Measurements from ENCODE around the gene L1CAM. TPM values are rescaled to one million over a fixed set of nuclear protein-coding genes. Genes with fewer than 3 reads are reported as not detected.

L1CAM gene
- total RNA-seq, 1 donor from 2014 or later: 0.49 TPM

GRCh38 chrX:153871451-153871850 lies 14.5 kb downstream of the L1CAM start:
- H2AFZ ChIP-seq (replicated peaks): no peak overlapping the region
- H3K4me1 ChIP-seq: peaks cover 7% of the 10 kb centered on the region
- peaks cover 5% of the 10 kb centered on the region for H3F3A ChIP-seq (ENCODE audit: low read depth)
- no peaks in the 10 kb centered on the region for H3K79me2 ChIP-seq (ENCODE audit: low read depth)
- no peak overlapping the region for H3K9ac ChIP-seq
- H3K36me3 ChIP-seq: no peaks in the 10 kb centered on the region
- H3K4me3 ChIP-seq: no peak overlapping the region
- Mint-ChIP-seq H3K9me3 (peaks cover 25% of the 10 kb centered on the region), H3K27ac (no peak overlapping the region), H3K36me3 (no peaks in the 10 kb centered on the region), H3K27me3 (ENCODE audit: insufficient read depth, low read depth) (peaks cover 20% of the 10 kb centered on the region), H3K4me1 (peaks cover 43% of the 10 kb centered on the region), H3K4me3 (no peak overlapping the region)
- no peak overlapping the region for H3K4me2 ChIP-seq
- no peaks in the 10 kb centered on the region for H3K27me3 ChIP-seq
- TF ChIP-seq EZH2 (IDR thresholded peaks at IDR 0.05): no peak
- TF ChIP-seq EZH2phosphoT487 (IDR thresholded peaks at IDR 0.05): no peak
- TF ChIP-seq CTCF (IDR thresholded peaks at IDR 0.05): no peak
- DNase-seq (ENCODE audit: low spot score): peak; percentile 63
- H3K9me3 ChIP-seq (ENCODE audit: low read depth): no peaks in the 10 kb centered on the region
- H3K27ac ChIP-seq: no peak overlapping the region
- H4K20me1 ChIP-seq (ENCODE audit: low read depth): peaks cover 19% of the 10 kb centered on the region

- H3K27ac ChIP-seq: no peak overlapping the region
- H3K79me2 ChIP-seq (ENCODE audit: low read depth): no peaks in the 10 kb centered on the region
- Mint-ChIP-seq H3K9me3 (peaks cover 22% of the 10 kb centered on the region), H3K27me3 (ENCODE audit: insufficient read depth, low read depth) (peaks cover 16% of the 10 kb centered on the region), H3K36me3 (peaks cover under 1% of the 10 kb centered on the region), H3K4me3 (no peak overlapping the region), H3K4me1 (peaks cover 38% of the 10 kb centered on the region), H3K27ac (no peak overlapping the region)
- no peak for DNase-seq (ENCODE audit: low spot score)
- no peak for TF ChIP-seq EZH2 (IDR thresholded peaks at IDR 0.05)
- TF ChIP-seq EZH2phosphoT487 (IDR thresholded peaks at IDR 0.05): no peak
- TF ChIP-seq CTCF (IDR thresholded peaks at IDR 0.05): no peak
- H3K9me3 ChIP-seq (ENCODE audit: low read depth): no peaks in the 10 kb centered on the region
- peaks cover 7% of the 10 kb centered on the region for H3K4me1 ChIP-seq
- H3K36me3 ChIP-seq: no peaks in the 10 kb centered on the region
- H4K20me1 ChIP-seq (ENCODE audit: low read depth): peaks cover 19% of the 10 kb centered on the region
- no peak overlapping the region for H2AFZ ChIP-seq (replicated peaks)
- H3K4me2 ChIP-seq: no peak overlapping the region
- no peak overlapping the region for H3K9ac ChIP-seq
- no peaks in the 10 kb centered on the region for H3K27me3 ChIP-seq
- H3K4me3 ChIP-seq: no peak overlapping the region
- H3F3A ChIP-seq (ENCODE audit: low read depth): peaks cover 5% of the 10 kb centered on the region
These were observed 15.1 kb downstream of the L1CAM start for GRCh38 chrX:153870791-153871360.

GRCh38 chrX:153870288-153870690 lies 15.7 kb downstream of the L1CAM start:
- DNase-seq (ENCODE audit: low spot score): no peak
- H3K9me3 Mint-ChIP-seq: peaks cover 28% of the 10 kb centered on the region

More at GRCh38 chrX:153870288-153870690, 15.7 kb downstream of the L1CAM start:
- no peak overlapping the region for H3K4me2 ChIP-seq
- H3K27me3 Mint-ChIP-seq (ENCODE audit: insufficient read depth, low read depth): peaks cover 16% of the 10 kb centered on the region
- H2AFZ ChIP-seq (replicated peaks): no peak overlapping the region
- H3K9ac ChIP-seq: no peak overlapping the region
- no peak overlapping the region for H3K27ac ChIP-seq
- H3K4me3 Mint-ChIP-seq: no peak overlapping the region
- H3K4me1 Mint-ChIP-seq: peaks cover 38% of the 10 kb centered on the region
- peaks cover 19% of the 10 kb centered on the region for H4K20me1 ChIP-seq (ENCODE audit: low read depth)
- H3K27me3 ChIP-seq: no peaks in the 10 kb centered on the region
- H3K9me3 ChIP-seq (ENCODE audit: low read depth): no peaks in the 10 kb centered on the region
- peaks cover 2% of the 10 kb centered on the region for H3K36me3 Mint-ChIP-seq
- peaks cover 7% of the 10 kb centered on the region for H3K4me1 ChIP-seq
- no peaks in the 10 kb centered on the region for H3K36me3 ChIP-seq
- H3K27ac Mint-ChIP-seq: no peak overlapping the region
- TF ChIP-seq EZH2 (IDR thresholded peaks at IDR 0.05) (no peak), CTCF (IDR thresholded peaks at IDR 0.05) (no peak), EZH2phosphoT487 (IDR thresholded peaks at IDR 0.05) (no peak)
- peaks cover 5% of the 10 kb centered on the region for H3F3A ChIP-seq (ENCODE audit: low read depth)
- no peak overlapping the region for H3K4me3 ChIP-seq
- H3K79me2 ChIP-seq (ENCODE audit: low read depth): no peaks in the 10 kb centered on the region

Measured in neural progenitor cell (in vitro differentiated cells).